ENCODE results near the gene BRIP1. TPM values are rescaled to one million over a fixed set of nuclear protein-coding genes. Genes with fewer than 3 reads are reported as not detected.
"Not testable (repeated sequence)": the region's sequence is repeated elsewhere in the genome, so short reads cannot be mapped to it uniquely, and the experiment has no call there.

Gene BRIP1
- total and polyA plus RNA-seq, 2 experiments from 2014 or later = 2.2 to 4.0 TPM

DNA sequence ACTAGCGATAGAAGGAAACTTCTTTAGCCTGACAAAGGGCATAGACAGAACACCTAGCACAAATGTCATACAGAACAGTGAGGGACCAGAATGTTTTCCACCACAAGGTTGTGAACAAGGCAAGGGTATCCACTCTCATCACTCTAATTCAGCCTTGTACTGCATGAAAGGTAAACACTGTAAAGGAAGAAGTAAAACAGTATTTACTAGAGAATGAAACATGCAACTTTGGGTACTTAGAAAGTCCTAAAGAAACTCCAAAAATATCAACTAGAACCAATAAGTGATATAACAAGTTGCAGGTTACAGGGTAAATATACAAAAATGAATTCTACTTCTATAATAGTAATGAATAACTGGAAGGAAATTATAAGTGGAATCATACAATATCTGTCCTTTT, 32.2 kb downstream of the BRIP1 start:
- no peaks in the 10 kb centered on the region for H3K27me3 ChIP-seq (replicated peaks; ENCODE audit: insufficient read depth)
- H3F3A ChIP-seq (ENCODE audit: insufficient read depth) = no peaks in the 10 kb centered on the region
- H3K79me2 ChIP-seq (ENCODE audit: insufficient read depth) = no peaks in the 10 kb centered on the region
- 97 to 100% methylated on average over 1 of the region's 1 CpG for WGBS, 2 experiments (ENCODE audit: low coverage in 1 of 2, low lambda C conversion rate in 2 of 2, missing lambda C conversion rate in 2 of 2)
- no peak overlapping the region for H3K4me2 ChIP-seq (ENCODE audit: unreplicated experiment)
- no peaks in the 10 kb centered on the region; the same call in 1 of the 2 replicates for H3K36me3 ChIP-seq (ENCODE audit: low read depth)
- no peak overlapping the region for H3K9ac ChIP-seq
- no peak for DNase-seq
- no peaks in the 10 kb centered on the region for H3K9me2 ChIP-seq (ENCODE audit: insufficient read depth)
- no peak overlapping the region for H2AFZ ChIP-seq
- H3K4me3 ChIP-seq = no peak overlapping the region
- H3K9me3 ChIP-seq (ENCODE audit: low read depth) = no peaks in the 10 kb centered on the region
- in situ Hi-C loops (cut with MboI) = loop anchor here (25.0 kb wide), 1 partner anchor 394 kb away; no protein-coding TSS in a partner anchor
- H3K4me1 ChIP-seq (ENCODE audit: insufficient read depth) = peaks cover 12% of the 10 kb centered on the region; the same call in 1 of the 2 replicates
- no peak overlapping the region for H3K27ac ChIP-seq
- TF ChIP-seq EZH2 (IDR thresholded peaks at IDR 0.05; ENCODE audit: insufficient read depth, poor library complexity, severe bottlenecking) (no peak), EZH2phosphoT487 (IDR thresholded peaks at IDR 0.05; ENCODE audit: insufficient read depth, low read depth) (no peak)
- no peaks in the 10 kb centered on the region for H4K20me1 ChIP-seq (ENCODE audit: insufficient read depth)

GRCh38 chr17:61828694-61829093, 34.6 kb downstream of the BRIP1 start:
- Histone ChIP-seq H3K79me2 (ENCODE audit: insufficient read depth) (no peaks in the 10 kb centered on the region), H3K9me2 (ENCODE audit: insufficient read depth) (no peaks in the 10 kb centered on the region), H3K4me2 (ENCODE audit: unreplicated experiment) (no peak overlapping the region), H3K9ac (no peak overlapping the region), H3K27me3 (replicated peaks; ENCODE audit: insufficient read depth) (no peaks in the 10 kb centered on the region), H3K9me3 (ENCODE audit: low read depth) (no peaks in the 10 kb centered on the region), H2AFZ (no peak overlapping the region; the same call in 1 of the 2 replicates), H3F3A (ENCODE audit: insufficient read depth) (no peaks in the 10 kb centered on the region), H3K27ac (no peak overlapping the region), H3K4me3 (no peak overlapping the region), H3K4me1 (ENCODE audit: insufficient read depth) (peaks cover 6% of the 10 kb centered on the region; the same call in 1 of the 2 replicates), H3K36me3 (ENCODE audit: low read depth) (no peaks in the 10 kb centered on the region; the same call in 1 of the 2 replicates), H4K20me1 (ENCODE audit: insufficient read depth) (no peaks in the 10 kb centered on the region)
- DNase-seq = no peak
- no peak for TF ChIP-seq EZH2 (IDR thresholded peaks at IDR 0.05; ENCODE audit: insufficient read depth, poor library complexity, severe bottlenecking)
- no peak for TF ChIP-seq EZH2phosphoT487 (IDR thresholded peaks at IDR 0.05; ENCODE audit: insufficient read depth, low read depth)
- in situ Hi-C loops (cut with MboI) = loop anchor here (25.0 kb wide), 1 partner anchor 391 kb away; no protein-coding TSS in a partner anchor
- 93 to 97% methylated on average over 1 of the region's 1 CpG for WGBS, 2 experiments (ENCODE audit: low coverage in 1 of 2, low lambda C conversion rate in 2 of 2, missing lambda C conversion rate in 2 of 2)

DNA sequence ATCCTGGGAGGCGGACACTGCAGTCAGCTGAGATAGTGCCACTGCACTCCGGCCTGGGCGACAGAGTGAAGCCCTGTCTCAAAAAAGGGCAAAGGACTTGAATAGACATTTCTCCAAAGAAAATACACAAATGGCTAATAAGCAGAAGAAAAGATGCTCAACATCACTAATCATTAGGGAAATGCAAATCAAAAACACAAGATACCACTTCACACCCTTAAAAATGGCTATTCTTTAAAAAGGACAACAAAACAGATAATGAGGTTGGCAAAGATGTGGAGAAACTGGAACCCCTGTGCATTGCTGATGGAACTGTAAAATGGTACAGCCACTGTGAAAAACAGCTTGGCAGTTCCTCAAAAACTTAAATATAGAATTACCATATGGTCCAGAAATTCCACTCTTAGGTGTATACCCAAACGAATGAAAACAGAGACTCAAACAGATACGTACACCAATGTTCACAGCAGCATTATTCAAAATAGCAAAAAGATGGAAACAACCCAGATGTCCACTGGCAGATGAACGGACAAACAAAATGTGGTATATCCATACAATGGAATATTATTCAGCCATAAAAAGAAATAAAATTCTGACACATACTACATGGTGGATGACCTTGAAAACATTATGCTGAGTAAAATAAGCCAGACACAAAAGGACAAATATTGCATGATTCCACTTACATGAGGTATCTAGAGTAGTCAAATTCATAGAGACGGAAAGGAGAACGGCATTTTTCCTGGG, 35.5 kb downstream of the BRIP1 start:
- Histone ChIP-seq H3K27me3 (replicated peaks; ENCODE audit: insufficient read depth) (no peaks in the 10 kb centered on the region), H3K4me1 (ENCODE audit: insufficient read depth) (no peaks in the 10 kb centered on the region), H3K9ac (no peak overlapping the region), H3K79me2 (ENCODE audit: insufficient read depth) (no peaks in the 10 kb centered on the region), H3K4me3 (no peak overlapping the region), H3K9me3 (ENCODE audit: low read depth) (no peaks in the 10 kb centered on the region), H3K4me2 (ENCODE audit: unreplicated experiment) (no peak overlapping the region), H3K36me3 (ENCODE audit: low read depth) (no peaks in the 10 kb centered on the region; the same call in 1 of the 2 replicates), H3F3A (ENCODE audit: insufficient read depth) (no peaks in the 10 kb centered on the region), H3K27ac (no peak overlapping the region), H4K20me1 (ENCODE audit: insufficient read depth) (no peaks in the 10 kb centered on the region), H3K9me2 (ENCODE audit: insufficient read depth) (no peaks in the 10 kb centered on the region), H2AFZ (no peak overlapping the region)
- in situ Hi-C loops (cut with MboI) = loop anchor here (25.0 kb wide), 1 partner anchor 391 kb away; no protein-coding TSS in a partner anchor
- WGBS, 2 experiments (ENCODE audit: low coverage in 1 of 2, low lambda C conversion rate in 2 of 2, missing lambda C conversion rate in 2 of 2) = 96 to 97% methylated on average over 8 of the region's 8 CpGs
- no peak for TF ChIP-seq EZH2phosphoT487 (IDR thresholded peaks at IDR 0.05; ENCODE audit: insufficient read depth, low read depth)
- no peak for TF ChIP-seq EZH2 (IDR thresholded peaks at IDR 0.05; ENCODE audit: insufficient read depth, poor library complexity, severe bottlenecking)
- DNase-seq = no peak

GRCh38 chr17:61826866-61827265, 36.5 kb downstream of the BRIP1 start:
- not testable (repeated sequence) for H3K4me2 ChIP-seq (ENCODE audit: unreplicated experiment)

GRCh38 chr17:61826198-61826597, 37.1 kb downstream of the BRIP1 start:
- in situ Hi-C loops (cut with MboI) = loop anchor here (25.0 kb wide), 1 partner anchor 389 kb away; no protein-coding TSS in a partner anchor
- not testable (repeated sequence) for H3K36me3 ChIP-seq (ENCODE audit: low read depth); H3K9ac ChIP-seq

More at GRCh38 chr17:61826866-61827265, 36.5 kb downstream of the BRIP1 start:
- H4K20me1 ChIP-seq (ENCODE audit: insufficient read depth); H3K9ac ChIP-seq; H3K4me1 ChIP-seq (ENCODE audit: insufficient read depth); H2AFZ ChIP-seq; H3K79me2 ChIP-seq (ENCODE audit: insufficient read depth); H3K27me3 ChIP-seq (replicated peaks; ENCODE audit: insufficient read depth); H3K36me3 ChIP-seq (ENCODE audit: low read depth); H3K9me3 ChIP-seq (ENCODE audit: low read depth); H3K9me2 ChIP-seq (ENCODE audit: insufficient read depth); DNase-seq; H3K4me3 ChIP-seq; H3K27ac ChIP-seq; H3F3A ChIP-seq (ENCODE audit: insufficient read depth): not testable (repeated sequence)
- in situ Hi-C loops (cut with MboI) = loop anchor here (25.0 kb wide), 1 partner anchor 390 kb away; no protein-coding TSS in a partner anchor
- WGBS, 2 experiments (ENCODE audit: low coverage in 1 of 2, low lambda C conversion rate in 2 of 2, missing lambda C conversion rate in 2 of 2) = 95 to 100% methylated on average over 1 of the region's 1 CpG

More at GRCh38 chr17:61826198-61826597, 37.1 kb downstream of the BRIP1 start:
- WGBS, 2 experiments (ENCODE audit: low coverage in 1 of 2, low lambda C conversion rate in 2 of 2, missing lambda C conversion rate in 2 of 2) = 68 to 72% methylated on average over 2 of the region's 2 CpGs
- not testable (repeated sequence) for H3K9me3 ChIP-seq (ENCODE audit: low read depth); H3K4me3 ChIP-seq; H3K4me1 ChIP-seq (ENCODE audit: insufficient read depth); DNase-seq; H3K27ac ChIP-seq; H3K4me2 ChIP-seq (ENCODE audit: unreplicated experiment); H3F3A ChIP-seq (ENCODE audit: insufficient read depth); H3K79me2 ChIP-seq (ENCODE audit: insufficient read depth); H4K20me1 ChIP-seq (ENCODE audit: insufficient read depth); H3K9me2 ChIP-seq (ENCODE audit: insufficient read depth); H2AFZ ChIP-seq; H3K27me3 ChIP-seq (replicated peaks; ENCODE audit: insufficient read depth)

All from GM23248 (cell line).